BJ (cell line): Measurements from ENCODE around the gene CACNA2D3. TPM values are rescaled to one million over a fixed set of nuclear protein-coding genes. Genes with fewer than 3 reads are reported as not detected.

Experiments
- CTCF ChIA-PET: fragments of 350-600 bp; formaldehyde crosslinking; extraction: SDS; loops from one replicate; lab custom pipeline; 2021; ENCODE audit warnings: antibody characterized with exemption, inconsistent platforms; lab: Yijun Ruan, JAX
- POLR2A ChIA-PET: fragments of 300-600 bp; sonication (Branson Sonifier 250); formaldehyde crosslinking; extraction: SDS; loops from one replicate; lab custom pipeline; 2021; ENCODE audit warnings: antibody characterized with exemption; lab: Charles Lee
- DNase-seq: peaks from one replicate; pipeline ENCODE4 v3.0.0-alpha.2; 2011; ENCODE audit warnings: low read depth
- H3K27me3 ChIP-seq: 2 replicates; pipeline ENCODE4 v1.6.0; 2011; ENCODE audit warnings: low read length; ENCODE audit not compliant: control insufficient read depth, insufficient read depth
- H3K36me3 ChIP-seq: 2 replicates; pipeline ENCODE4 v1.5.1; 2011; ENCODE audit warnings: low read length; ENCODE audit not compliant: control insufficient read depth, insufficient read depth
- H3K4me3 ChIP-seq: 2 replicates; pipeline ENCODE4 v1.5.1; 2011; ENCODE audit warnings: low read depth, mild to moderate bottlenecking, control low read depth, low read length
- polyA plus RNA-seq: library from polyadenylated mRNA; depleted of rRNA; stranded (reverse); fragments of >200 nt; gene quantifications from 2 replicates; pipeline ENCODE4 v1.2.3, GENCODE V29; 2011
- TF ChIP-seq, protein P1 (sequence below): IDR thresholded peaks from 2 replicates; pipeline ENCODE4 v1.5.1; 2011; ENCODE audit warnings: low read depth, mild to moderate bottlenecking, control low read depth, inconsistent platforms, low read length, moderate library complexity; ENCODE audit not compliant: insufficient read depth

The CACNA2D3 gene
- polyA plus RNA-seq, 1 experiment = 0.56 TPM

DNA sequence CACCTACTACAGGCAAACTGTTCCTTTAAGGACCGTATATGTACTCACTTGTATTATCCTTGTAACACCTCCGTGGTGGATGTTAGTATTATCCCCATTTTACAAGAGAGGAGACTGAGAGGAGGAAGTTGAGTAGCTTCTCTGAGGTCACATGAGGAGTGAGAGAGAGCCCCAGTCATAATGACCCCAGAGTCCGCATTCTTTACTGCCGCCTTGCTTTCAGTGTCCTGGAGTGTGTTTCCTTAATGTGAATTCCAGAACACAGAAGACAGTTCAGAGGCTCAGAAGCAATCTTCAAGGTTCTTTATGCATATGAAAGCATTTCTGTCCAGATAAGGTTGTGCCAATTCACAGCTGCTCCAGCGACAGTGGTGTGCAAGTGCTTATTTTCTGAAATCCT, 199.2 kb downstream of the CACNA2D3 start:
- no peak overlapping the region for H3K4me3 ChIP-seq
- ChIA-PET POLR2A (no interaction called here), CTCF (interaction anchor here (0.6 kb wide), 1 partner anchor 20 kb away, joined by 3 read pairs; no protein-coding TSS in a partner anchor)
- H3K27me3 ChIP-seq = no peaks in the 10 kb centered on the region
- no peaks in the 10 kb centered on the region for H3K36me3 ChIP-seq
- no peak for DNase-seq
- TF ChIP-seq, protein P1, sequence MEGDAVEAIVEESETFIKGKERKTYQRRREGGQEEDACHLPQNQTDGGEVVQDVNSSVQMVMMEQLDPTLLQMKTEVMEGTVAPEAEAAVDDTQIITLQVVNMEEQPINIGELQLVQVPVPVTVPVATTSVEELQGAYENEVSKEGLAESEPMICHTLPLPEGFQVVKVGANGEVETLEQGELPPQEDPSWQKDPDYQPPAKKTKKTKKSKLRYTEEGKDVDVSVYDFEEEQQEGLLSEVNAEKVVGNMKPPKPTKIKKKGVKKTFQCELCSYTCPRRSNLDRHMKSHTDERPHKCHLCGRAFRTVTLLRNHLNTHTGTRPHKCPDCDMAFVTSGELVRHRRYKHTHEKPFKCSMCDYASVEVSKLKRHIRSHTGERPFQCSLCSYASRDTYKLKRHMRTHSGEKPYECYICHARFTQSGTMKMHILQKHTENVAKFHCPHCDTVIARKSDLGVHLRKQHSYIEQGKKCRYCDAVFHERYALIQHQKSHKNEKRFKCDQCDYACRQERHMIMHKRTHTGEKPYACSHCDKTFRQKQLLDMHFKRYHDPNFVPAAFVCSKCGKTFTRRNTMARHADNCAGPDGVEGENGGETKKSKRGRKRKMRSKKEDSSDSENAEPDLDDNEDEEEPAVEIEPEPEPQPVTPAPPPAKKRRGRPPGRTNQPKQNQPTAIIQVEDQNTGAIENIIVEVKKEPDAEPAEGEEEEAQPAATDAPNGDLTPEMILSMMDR = no peak

DNA sequence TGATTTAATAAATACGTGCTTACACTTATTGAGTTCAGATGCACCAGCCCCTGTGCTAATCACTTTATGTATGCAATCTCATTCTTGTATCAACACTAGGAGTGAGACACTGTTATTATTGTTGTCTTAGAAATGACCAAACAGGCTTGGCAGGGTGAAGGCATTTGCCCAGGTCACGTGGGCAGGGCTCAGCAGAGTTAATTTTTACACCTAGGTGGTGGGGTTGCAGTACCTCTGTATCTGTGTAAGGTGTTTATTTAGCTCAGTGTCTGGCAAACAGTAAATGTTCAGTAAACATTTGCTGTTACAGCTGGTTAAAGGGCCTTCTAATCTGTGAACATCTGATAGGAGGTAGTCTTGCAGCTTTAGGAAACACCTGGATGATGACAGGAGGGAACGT, 200.0 kb downstream of the CACNA2D3 start:
- ChIA-PET CTCF (no interaction called here), POLR2A (no interaction called here)
- TF ChIP-seq, protein P1 = no peak

DNA sequence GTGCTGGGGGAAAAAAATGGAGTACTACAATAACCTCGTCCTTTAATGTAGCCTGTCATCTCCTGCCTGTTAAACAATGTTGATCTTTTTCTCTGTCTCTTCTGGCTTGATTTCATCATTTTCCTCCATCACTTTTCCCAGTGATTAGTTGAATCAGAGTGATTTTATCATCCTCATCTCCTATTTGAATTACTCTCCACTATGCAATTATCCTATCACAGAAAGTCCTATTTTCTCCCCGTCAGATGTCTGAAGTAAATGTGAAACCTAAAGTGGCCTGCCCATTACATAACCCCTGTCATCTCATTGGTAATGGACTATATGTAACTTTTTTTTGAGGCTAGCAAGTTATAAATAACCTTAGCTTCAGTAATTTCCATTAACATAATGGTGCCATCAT, 201.8 kb downstream of the CACNA2D3 start:
- no peaks in the 10 kb centered on the region for H3K36me3 ChIP-seq
- POLR2A ChIA-PET = no interaction called here
- no peak for DNase-seq
- no peak overlapping the region for H3K4me3 ChIP-seq
- TF ChIP-seq, protein P1 = no peak
- H3K27me3 ChIP-seq = no peaks in the 10 kb centered on the region
- CTCF ChIA-PET = no interaction called here

More for the DNA sequence above, 200.0 kb downstream of the CACNA2D3 start:
- DNase-seq = no peak
- no peak overlapping the region for H3K4me3 ChIP-seq
- H3K27me3 ChIP-seq = no peaks in the 10 kb centered on the region
- H3K36me3 ChIP-seq = no peaks in the 10 kb centered on the region

DNA sequence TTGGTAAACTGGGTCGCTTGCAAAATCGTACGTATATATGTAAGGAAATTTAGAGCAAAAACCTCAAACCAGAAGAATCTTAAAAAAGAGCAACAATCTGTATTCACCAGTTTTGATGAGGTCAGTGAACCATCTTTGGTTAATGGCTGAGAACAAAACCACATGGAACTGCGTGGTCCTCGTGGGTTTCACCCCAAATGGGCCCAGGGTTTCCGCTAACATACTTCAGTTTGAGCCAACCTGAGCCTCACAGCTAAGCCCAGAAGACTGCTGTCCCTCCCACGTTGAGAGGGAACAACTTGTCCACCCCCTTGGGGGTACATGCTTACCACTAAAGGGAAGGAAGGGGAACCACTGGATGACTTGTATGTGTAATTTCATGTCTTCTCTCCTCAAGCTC, 204.6 kb downstream of the CACNA2D3 start:
- TF ChIP-seq, protein P1 = no peak
- ChIA-PET POLR2A (no interaction called here), CTCF (no interaction called here)
- Histone ChIP-seq H3K4me3 (no peak overlapping the region), H3K27me3 (no peaks in the 10 kb centered on the region), H3K36me3 (no peaks in the 10 kb centered on the region)
- DNase-seq = no peak

DNA sequence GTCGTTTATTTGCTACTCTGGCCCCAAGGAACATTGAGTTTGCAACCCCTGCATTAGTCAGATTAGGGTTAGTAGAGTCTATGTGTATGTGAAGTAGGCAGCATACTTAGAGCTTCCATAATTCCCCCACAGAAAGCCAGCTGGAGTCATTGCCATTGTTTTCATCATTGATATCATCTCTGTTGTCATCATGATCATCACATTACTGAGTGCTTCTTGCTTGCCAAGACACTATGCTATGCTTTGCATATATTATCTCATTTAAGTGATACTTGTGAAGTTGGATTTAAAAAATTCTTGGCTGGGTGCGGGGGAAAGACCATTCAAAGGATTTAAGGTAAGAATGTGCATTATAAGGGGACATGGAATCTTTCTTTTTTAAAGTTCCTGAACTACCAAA, 209.0 kb downstream of the CACNA2D3 start:
- Histone ChIP-seq H3K36me3 (no peaks in the 10 kb centered on the region), H3K27me3 (no peaks in the 10 kb centered on the region), H3K4me3 (no peak overlapping the region)
- no peak for DNase-seq
- TF ChIP-seq, protein P1 = no peak
- CTCF ChIA-PET = no interaction called here
- POLR2A ChIA-PET = no interaction called here
